Stimulated activated CD8-positive, alpha-beta memory T cell treated with anti-CD3 and anti-CD28 coated beads, Interleukin-2, amount 100 ng/mL, for 48 hours (primary cell): ENCODE measurements around the gene AGR2.
"Not testable (repeated sequence)": the region's sequence is repeated elsewhere in the genome, so short reads cannot be mapped to it uniquely, and the experiment has no call there.

ENCODE experiments used
- DNase-seq, 2 donors: peaks; one replicate each; pipeline ENCODE4 v3.0.0-alpha.2; 2020; ENCODE audit warnings: low read depth in 2 of 2

AGR2 gene

DNA sequence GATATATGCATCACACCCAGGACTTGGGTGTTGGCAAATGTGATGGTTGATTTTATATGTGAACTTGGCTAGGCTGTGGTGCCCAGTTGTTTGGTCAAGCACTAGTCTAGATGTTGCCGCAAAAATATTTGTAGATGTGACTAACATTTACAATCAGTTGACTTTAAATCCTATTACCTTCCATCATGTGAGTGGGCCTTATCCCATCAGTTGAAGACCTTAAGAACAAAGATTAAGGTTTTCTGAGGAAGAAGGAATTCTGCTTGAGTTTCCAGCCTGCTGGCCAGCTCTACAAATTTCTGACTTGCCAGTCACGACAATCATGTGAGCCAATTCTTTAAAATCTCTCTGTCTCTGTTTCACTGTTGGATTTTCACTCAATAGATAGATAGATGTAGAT lies 30.9 kb downstream of the AGR2 start:
- no peak for DNase-seq

- no peak for DNase-seq
Measured at GRCh38 chr7:16773326-16773725, 31.5 kb downstream of the AGR2 start.

DNA sequence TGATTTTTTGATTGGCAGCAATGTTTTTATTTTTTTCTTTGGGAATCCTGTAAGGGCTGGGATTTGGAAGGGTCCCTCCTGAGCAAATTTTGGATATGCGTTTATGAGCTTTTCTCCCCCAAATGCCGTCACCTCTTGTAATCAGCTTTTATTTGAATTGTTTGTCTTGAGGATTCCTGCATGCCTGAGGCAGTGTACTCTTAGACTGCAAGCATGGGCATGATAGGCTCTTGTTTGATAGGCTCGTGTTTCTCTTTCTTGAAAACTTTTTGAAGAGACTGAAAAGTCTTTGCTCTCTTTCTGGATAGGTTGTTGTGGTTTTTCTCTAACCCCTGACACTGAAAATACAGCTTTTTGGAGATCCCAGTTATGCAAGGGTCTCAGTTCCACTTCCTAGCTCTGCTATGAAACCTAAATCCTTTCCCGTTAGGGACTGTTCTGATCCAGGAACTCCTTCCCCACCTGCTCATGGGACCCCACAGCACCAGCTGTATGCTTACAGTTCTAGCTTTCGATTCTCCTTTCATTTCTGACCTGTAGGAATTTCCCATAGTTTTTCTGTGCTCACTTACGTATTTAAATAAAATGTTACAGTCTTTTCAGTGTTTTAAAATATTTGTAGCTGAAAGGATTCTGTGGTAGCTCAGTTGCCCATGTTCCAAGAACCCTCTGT lies 34.0 kb downstream of the AGR2 start:
- no peak for DNase-seq

DNA sequence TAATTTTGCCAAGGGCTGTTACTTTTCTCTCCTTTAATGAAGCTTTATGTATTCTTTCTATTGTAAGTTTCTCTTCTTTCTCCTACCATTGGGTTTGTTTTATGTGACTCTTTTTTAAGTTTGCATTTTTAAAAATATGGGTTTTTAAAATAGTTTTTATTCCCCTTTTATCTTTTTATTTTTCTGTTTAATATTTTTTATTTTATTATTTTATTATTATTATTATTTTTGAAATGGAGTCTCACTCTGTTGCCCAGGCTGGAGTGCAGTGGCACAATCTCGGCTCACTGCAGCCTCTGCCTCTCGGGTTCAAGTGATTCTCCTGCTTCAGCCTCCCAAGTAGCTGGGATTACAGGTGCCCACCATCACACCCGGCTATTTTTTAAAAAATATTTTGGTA lies 34.8 kb downstream of the AGR2 start:
- not testable (repeated sequence) for DNase-seq

DNA sequence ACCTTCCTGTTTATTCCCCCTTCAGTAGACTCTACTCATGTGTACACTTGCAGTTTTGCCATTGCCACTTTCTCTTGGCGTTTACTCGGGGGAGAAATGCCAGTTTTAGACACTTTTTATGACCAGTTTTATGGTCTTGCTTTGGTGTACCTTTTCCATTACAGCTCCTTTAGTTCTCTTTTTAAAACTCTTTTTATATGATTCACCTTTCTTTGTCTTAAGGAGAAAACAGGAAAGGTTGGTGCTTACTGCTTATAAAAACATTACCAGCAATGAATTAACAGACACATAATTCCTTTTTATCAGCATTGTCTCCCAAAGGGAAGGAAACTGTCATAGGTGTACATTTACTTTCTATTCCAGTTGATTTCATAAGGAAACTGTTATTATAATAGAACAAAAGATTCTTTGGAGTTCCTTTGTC lies 39.4 kb downstream of the AGR2 start:
- DNase-seq = no peak

DNA sequence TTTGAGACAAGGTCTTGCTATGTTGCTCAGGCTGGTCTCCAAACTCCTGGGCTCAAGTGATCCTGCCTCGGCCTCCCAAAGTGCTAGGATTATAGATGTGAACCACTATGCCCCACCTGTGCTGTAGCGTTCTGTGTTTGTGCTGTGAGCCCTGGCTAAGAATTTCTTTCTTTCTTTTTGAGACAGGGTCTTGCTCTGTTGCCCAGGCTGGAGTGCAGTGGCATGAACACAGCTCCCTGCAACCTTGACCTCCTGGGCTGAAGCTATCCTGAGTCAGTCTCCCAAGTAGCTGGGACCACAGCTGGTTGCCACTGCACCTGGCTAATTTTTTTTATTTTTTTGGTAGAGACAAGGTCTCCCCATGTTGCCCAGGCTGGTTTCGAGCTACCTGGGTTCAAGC lies 39.9 kb downstream of the AGR2 start:
- DNase-seq = no peak

- no peak for DNase-seq
Measured at GRCh38 chr7:16762177-16762576, 42.6 kb downstream of the AGR2 start.

- DNase-seq = no peak
Measured at GRCh38 chr7:16759840-16760239, 45.0 kb downstream of the AGR2 start.

GRCh38 chr7:16758631-16759611 lies 45.9 kb downstream of the AGR2 start:
- no peak for DNase-seq

DNA sequence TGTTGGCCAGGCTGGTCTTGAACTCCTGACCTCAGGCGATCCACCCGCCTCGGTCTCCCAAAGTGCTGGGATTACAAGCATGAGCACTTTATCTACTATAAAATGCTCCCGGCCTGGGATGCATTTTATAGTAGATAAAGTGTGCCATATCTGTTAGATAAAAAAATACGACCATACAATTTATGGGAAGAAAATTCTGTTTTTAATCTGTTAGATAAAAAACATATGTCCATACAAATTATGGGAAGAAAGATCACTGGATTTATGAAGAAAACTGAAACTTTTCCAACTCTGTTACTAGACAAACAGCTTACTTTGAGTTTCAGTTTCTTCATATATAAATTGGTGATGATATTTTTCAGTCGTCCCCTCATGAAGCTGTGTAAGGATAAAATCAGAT lies 46.8 kb downstream of the AGR2 start:
- no peak for DNase-seq

DNA sequence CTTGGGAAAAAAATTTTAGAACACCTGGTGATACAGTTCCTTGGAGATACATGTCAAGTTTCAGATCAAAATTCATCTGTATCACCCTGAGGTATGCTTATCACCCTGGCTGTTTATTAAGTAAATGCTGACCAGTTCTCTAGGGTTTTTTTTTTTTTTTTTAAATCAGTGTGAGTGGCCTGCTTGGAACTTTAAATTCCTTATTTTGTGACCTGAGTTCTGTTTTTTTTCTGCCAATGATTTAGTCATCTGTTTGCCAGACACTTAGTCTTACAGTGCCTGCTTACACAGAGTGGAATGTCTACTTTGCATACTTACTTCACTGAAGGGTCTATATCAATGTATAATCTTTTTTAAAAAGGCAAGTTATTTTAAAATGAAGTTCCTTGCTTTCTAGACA lies 49.4 kb downstream of the AGR2 start:
- DNase-seq = no peak

DNA sequence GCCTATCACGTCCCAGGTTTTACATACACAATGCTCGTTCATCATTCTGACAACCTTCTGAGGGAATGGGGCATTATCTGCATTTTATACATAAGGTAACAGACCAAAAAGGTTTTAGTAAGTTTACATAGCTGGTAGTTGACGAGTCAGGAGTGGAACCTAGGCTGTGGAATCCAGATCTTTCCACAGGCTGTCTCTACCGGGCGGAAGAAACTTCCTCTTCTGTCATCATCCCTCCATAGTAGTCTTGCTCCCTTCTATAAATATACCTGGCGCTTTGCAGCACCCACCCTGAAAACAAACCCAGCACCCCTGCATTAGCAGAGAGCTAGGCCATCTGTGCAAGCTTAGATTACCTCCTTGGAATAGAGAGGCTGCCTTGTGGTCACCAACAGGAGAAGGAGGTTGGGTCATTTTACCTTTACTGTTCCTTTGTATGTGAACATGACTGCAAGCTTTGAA lies 49.9 kb downstream of the AGR2 start:
- no peak for DNase-seq

- peak in 1 of 2 donors; percentile 1 for DNase-seq
Measured at GRCh38 chr7:16753932-16754855, 50.6 kb downstream of the AGR2 start.

- DNase-seq = peak; percentile 54 to 69
Measured at GRCh38 chr7:16753102-16753931, 51.5 kb downstream of the AGR2 start, which contains the start of gene TSPAN13. Gene TSPAN13, plus strand, starts transcription at chr7:16753755. Its CDS starts 213 bp downstream, at chr7:16753968.

- no peak for DNase-seq
Measured at GRCh38 chr7:16747102-16747501, 57.7 kb downstream of the AGR2 start.

DNA sequence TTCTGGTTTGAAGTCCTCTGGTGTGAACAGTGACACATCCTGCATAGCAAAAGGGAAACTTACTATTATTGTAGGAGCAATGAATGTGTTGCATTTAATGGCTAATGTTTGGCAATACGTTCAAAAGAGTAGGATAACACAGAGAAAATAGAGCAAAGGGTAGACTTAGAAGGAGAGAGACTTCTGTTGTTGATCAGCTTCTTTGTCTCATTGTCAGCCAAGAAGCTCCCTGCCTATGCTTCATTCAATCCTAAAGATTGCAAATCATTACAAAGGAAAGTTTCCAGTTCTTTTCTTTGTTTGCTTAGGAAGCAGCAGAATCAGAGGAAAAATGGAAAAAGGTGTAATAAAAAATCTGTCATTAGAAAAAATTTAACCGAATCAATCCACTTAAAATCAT lies 59.2 kb downstream of the AGR2 start:
- DNase-seq = no peak

- no peak for DNase-seq
Measured at GRCh38 chr7:16744518-16745250, 60.1 kb downstream of the AGR2 start.

- DNase-seq = no peak
Measured at GRCh38 chr7:16743236-16743635, 61.6 kb downstream of the AGR2 start.

GRCh38 chr7:16742547-16742946 lies 62.3 kb downstream of the AGR2 start:
- DNase-seq = no peak
